CD14-positive monocyte (primary cell): ENCODE results near the gene FAM174B. TPM values are rescaled to one million over a fixed set of nuclear protein-coding genes. Genes with fewer than 3 reads are reported as not detected.

Experiments
- DNase-seq, 3 donors: peaks; one replicate each; pipeline ENCODE4 v3.0.0-alpha.2; 2011 to 2022
- H2AFZ ChIP-seq: 2 replicates; pipeline ENCODE4 v1.6.0; 2012; ENCODE audit warnings: mild to moderate bottlenecking, low read depth, low read length, inconsistent platforms; ENCODE audit not compliant: insufficient read depth, poor library complexity, severe bottlenecking
- H3K27ac ChIP-seq, 2 donors: 1 replicate in 1 of 2; 2 replicates in 1 of 2; pipeline ENCODE4 v1.5.1; 2012 to 2013; ENCODE audit warnings: low read length in 2 of 2, control low read depth in 1 of 2, inconsistent platforms in 1 of 2, low read depth in 1 of 2, mild to moderate bottlenecking in 1 of 2
- H3K27me3 ChIP-seq, 2 donors: one replicate each; pipeline versions ENCODE4 v1.6.0 to v1.6.1; 2011 to 2013; ENCODE audit warnings: low read length in 2 of 2; ENCODE audit not compliant: control insufficient read depth in 2 of 2, insufficient read depth in 2 of 2
- H3K36me3 ChIP-seq, 2 donors: replicated peaks in 1 of 2; 1 replicate in 1 of 2; 2 replicates in 1 of 2; pipeline versions ENCODE4 v1.5.1 to v1.6.1; 2012 to 2013; ENCODE audit warnings: low read length in 2 of 2, control low read depth in 1 of 2, inconsistent platforms in 1 of 2, mild to moderate bottlenecking in 1 of 2; ENCODE audit not compliant: insufficient read depth in 2 of 2, control insufficient read depth in 1 of 2
- H3K4me1 ChIP-seq, 2 donors: 1 replicate in 1 of 2; 2 replicates in 1 of 2; pipeline versions ENCODE4 v1.5.1 to v1.6.1; 2012 to 2013; ENCODE audit warnings: low read length in 2 of 2, control low read depth in 1 of 2, inconsistent platforms in 1 of 2, mild to moderate bottlenecking in 1 of 2, moderate library complexity in 1 of 2; ENCODE audit not compliant: insufficient read depth in 2 of 2, control insufficient read depth in 1 of 2
- H3K4me2 ChIP-seq: replicated peaks from 2 replicates; pipeline ENCODE3; 2012; ENCODE audit warnings: low read length, moderate library complexity, mild to moderate bottlenecking; ENCODE audit not compliant: poor library complexity, severe bottlenecking; ENCODE audit errors: extremely low read depth
- H3K4me3 ChIP-seq, 3 experiments: fragments of 200-600 bp in 1 of 3; sonication (generic) in 1 of 3; replicated peaks in 1 of 3; 1 replicate in 2 of 3; 2 replicates in 1 of 3; pipeline ENCODE4 v1.5.1; 2011 to 2013; ENCODE audit warnings: low read length in 3 of 3, mild to moderate bottlenecking in 3 of 3, control low read depth in 2 of 3, low read depth in 2 of 3, inconsistent platforms in 1 of 3, moderate library complexity in 1 of 3
- H3K79me2 ChIP-seq: 2 replicates; pipeline ENCODE4 v1.6.0; 2012; ENCODE audit warnings: mild to moderate bottlenecking, control low read depth, inconsistent platforms, low read length, moderate library complexity; ENCODE audit not compliant: insufficient read depth
- H3K9ac ChIP-seq: 2 replicates; pipeline ENCODE4 v1.6.0; 2017; ENCODE audit warnings: low read length, mild to moderate bottlenecking; ENCODE audit not compliant: insufficient read depth, poor library complexity, severe bottlenecking
- H3K9me3 ChIP-seq, 2 donors: replicated peaks in 1 of 2; 1 replicate in 1 of 2; 2 replicates in 1 of 2; pipeline versions ENCODE4 v1.5.1 to v1.6.1; 2012 to 2013; ENCODE audit warnings: low read length in 2 of 2, control low read depth in 1 of 2; ENCODE audit not compliant: control insufficient read depth in 1 of 2, insufficient read depth in 1 of 2
- H4K20me1 ChIP-seq: 2 replicates; pipeline ENCODE4 v1.6.0; 2012; ENCODE audit warnings: mild to moderate bottlenecking, low read length, control low read depth, moderate library complexity; ENCODE audit not compliant: insufficient read depth
- H3K27ac Mint-ChIP-seq, 7 donors: one replicate each; pipeline ENCODE4 v1.8.0; 2020; ENCODE audit warnings: mild to moderate bottlenecking in 7 of 7, mixed read lengths in 7 of 7, moderate library complexity in 6 of 7, inconsistent platforms in 2 of 7
- H3K27me3 Mint-ChIP-seq, 3 donors: one replicate each; pipeline ENCODE4 v1.8.0; 2021 to 2022; ENCODE audit warnings: low read depth in 3 of 3, mild to moderate bottlenecking in 3 of 3, mixed read lengths in 3 of 3, moderate library complexity in 3 of 3, inconsistent platforms in 1 of 3
- H3K36me3 Mint-ChIP-seq, 2 donors: one replicate each; pipeline ENCODE4 v1.8.0; 2020; ENCODE audit warnings: mixed read lengths in 2 of 2, inconsistent platforms in 1 of 2, mild to moderate bottlenecking in 1 of 2
- H3K4me1 Mint-ChIP-seq: one replicate; pipeline ENCODE4 v1.8.0; 2020; ENCODE audit warnings: mild to moderate bottlenecking, mixed read lengths
- H3K4me3 Mint-ChIP-seq, 2 donors: one replicate each; pipeline ENCODE4 v1.8.0; 2020; ENCODE audit warnings: mild to moderate bottlenecking in 2 of 2, mixed read lengths in 2 of 2, moderate library complexity in 1 of 2
- H3K9me3 Mint-ChIP-seq, 7 donors: one replicate each; pipeline ENCODE4 v1.8.0; 2020 to 2022; ENCODE audit warnings: mixed read lengths in 7 of 7, mild to moderate bottlenecking in 6 of 7, moderate library complexity in 6 of 7, inconsistent platforms in 2 of 7
- WGBS: methylation state at CpG from one replicate; pipeline ENCODE4 v1.1.5; 2013; ENCODE audit warnings: missing lambda C conversion rate; ENCODE audit not compliant: insufficient coverage; 5-methylcytosine and 5-hydroxymethylcytosine counted together
- intact Hi-C, 2 donors: fragments of 100-400 bp; cut with micrococcal nuclease; formaldehyde crosslinking; loops; one replicate each; pipeline versions ENCODE4 v1.15.0 to v1.15.1; 2023
- polyA plus RNA-seq, 3 donors: library from polyadenylated mRNA; depleted of rRNA in 1 of 3; unstranded in 2 of 3; stranded (reverse) in 1 of 3; fragments of 300-500 nt in 2 of 3; fragments of >200 nt in 1 of 3; fragmentation: Illumina TruSeq in 2 of 3; gene quantifications; 1 replicate in 2 of 3; 2 replicates in 1 of 3; pipeline ENCODE4 v1.2.3, GENCODE V29; 2012 to 2021
- TF ChIP-seq, protein P1 (sequence below): fragments of 200-600 bp; IDR thresholded peaks from one replicate; pipeline ENCODE4 v1.8.0; 2022; ENCODE audit warnings: antibody characterized with exemption, mild to moderate bottlenecking

FAM174B gene
- polyA plus RNA-seq, 3 donors: 2.2 to 4.7 (median 3.2) TPM

GRCh38 chr15:92647467-92648163 is 8.0 kb downstream of the FAM174B start:
- no peak overlapping the region for H3K9ac ChIP-seq
- H3K36me3 ChIP-seq: no peaks in the 10 kb centered on the region
- peaks cover 0 to 5% (median 0%) of the 10 kb centered on the region in 7 donors for H3K9me3 Mint-ChIP-seq
- no peak overlapping the region for H2AFZ ChIP-seq
- H3K36me3 Mint-ChIP-seq: no peaks in the 10 kb centered on the region
- H3K4me1 Mint-ChIP-seq: no peaks in the 10 kb centered on the region
- H3K79me2 ChIP-seq: no peaks in the 10 kb centered on the region
- H3K27ac Mint-ChIP-seq: peak overlapping the region in 1 of 7 donors; percentile 31
- H3K4me3 Mint-ChIP-seq: no peak overlapping the region
- no peaks in the 10 kb centered on the region for H3K27me3 ChIP-seq
- no peak overlapping the region for H3K4me2 ChIP-seq
- H4K20me1 ChIP-seq: no peaks in the 10 kb centered on the region
- no peak for DNase-seq
- WGBS: no CpG with 5 or more reads among the region's 1 CpG
- intact Hi-C loops: no loop called here
- H3K27ac ChIP-seq: no peak overlapping the region
- no peaks in the 10 kb centered on the region for H3K4me1 ChIP-seq
- peaks cover 0 to 2% of the 10 kb centered on the region in 2 donors for H3K9me3 ChIP-seq
- TF ChIP-seq, protein P1, sequence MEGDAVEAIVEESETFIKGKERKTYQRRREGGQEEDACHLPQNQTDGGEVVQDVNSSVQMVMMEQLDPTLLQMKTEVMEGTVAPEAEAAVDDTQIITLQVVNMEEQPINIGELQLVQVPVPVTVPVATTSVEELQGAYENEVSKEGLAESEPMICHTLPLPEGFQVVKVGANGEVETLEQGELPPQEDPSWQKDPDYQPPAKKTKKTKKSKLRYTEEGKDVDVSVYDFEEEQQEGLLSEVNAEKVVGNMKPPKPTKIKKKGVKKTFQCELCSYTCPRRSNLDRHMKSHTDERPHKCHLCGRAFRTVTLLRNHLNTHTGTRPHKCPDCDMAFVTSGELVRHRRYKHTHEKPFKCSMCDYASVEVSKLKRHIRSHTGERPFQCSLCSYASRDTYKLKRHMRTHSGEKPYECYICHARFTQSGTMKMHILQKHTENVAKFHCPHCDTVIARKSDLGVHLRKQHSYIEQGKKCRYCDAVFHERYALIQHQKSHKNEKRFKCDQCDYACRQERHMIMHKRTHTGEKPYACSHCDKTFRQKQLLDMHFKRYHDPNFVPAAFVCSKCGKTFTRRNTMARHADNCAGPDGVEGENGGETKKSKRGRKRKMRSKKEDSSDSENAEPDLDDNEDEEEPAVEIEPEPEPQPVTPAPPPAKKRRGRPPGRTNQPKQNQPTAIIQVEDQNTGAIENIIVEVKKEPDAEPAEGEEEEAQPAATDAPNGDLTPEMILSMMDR: no peak
- H3K27me3 Mint-ChIP-seq: peaks cover 1 to 6% (median 2%) of the 10 kb centered on the region in 3 donors
- no peak overlapping the region for H3K4me3 ChIP-seq

GRCh38 chr15:92646216-92646615 is 9.4 kb downstream of the FAM174B start:
- H3K27me3 ChIP-seq: no peaks in the 10 kb centered on the region
- no peaks in the 10 kb centered on the region for H3K36me3 ChIP-seq
- H3K4me3 Mint-ChIP-seq: no peak overlapping the region
- no peaks in the 10 kb centered on the region for H3K79me2 ChIP-seq
- no peak overlapping the region for H3K4me3 ChIP-seq
- H3K9ac ChIP-seq: no peak overlapping the region
- H3K4me1 Mint-ChIP-seq: no peaks in the 10 kb centered on the region
- no peak for DNase-seq
- peaks cover 0 to 2% (median 0%) of the 10 kb centered on the region in 3 donors for H3K27me3 Mint-ChIP-seq
- H3K36me3 Mint-ChIP-seq: no peaks in the 10 kb centered on the region
- H3K27ac ChIP-seq: no peak overlapping the region
- H2AFZ ChIP-seq: no peak overlapping the region
- TF ChIP-seq, protein P1: no peak
- H3K27ac Mint-ChIP-seq: no peak overlapping the region
- peaks cover 0 to 10% (median 2%) of the 10 kb centered on the region in 7 donors for H3K9me3 Mint-ChIP-seq
- WGBS: no CpG with 5 or more reads among the region's 2 CpGs
- intact Hi-C loops: no loop called here
- no peaks in the 10 kb centered on the region for H4K20me1 ChIP-seq
- peaks cover 0 to 2% of the 10 kb centered on the region in 2 donors for H3K9me3 ChIP-seq
- no peaks in the 10 kb centered on the region for H3K4me1 ChIP-seq
- H3K4me2 ChIP-seq: no peak overlapping the region
